ENCODE results near the gene GALNTL6.
"Not testable (repeated sequence)": the region's sequence is repeated elsewhere in the genome, so short reads cannot be mapped to it uniquely, and the experiment has no call there.

GALNTL6 gene

GRCh38 chr4:172897046-172897445, 1083.8 kb downstream of the GALNTL6 start:
- no peak for DNase-seq (ENCODE audit: low read depth)

GRCh38 chr4:172898715-172899114, 1085.5 kb downstream of the GALNTL6 start:
- TF ChIP-seq CTCF (conservative IDR thresholded peaks at IDR 0.05; ENCODE audit: control insufficient read depth, insufficient read depth, low read depth, low read length): no peak
- no peak overlapping the region for H3K4me3 ChIP-seq (ENCODE audit: control insufficient read depth, low read depth, low read length)
- no peak for DNase-seq (ENCODE audit: low read depth)

More at GRCh38 chr4:172897046-172897445, 1083.8 kb downstream of the GALNTL6 start:
- no peak overlapping the region for H3K4me3 ChIP-seq (ENCODE audit: control insufficient read depth, low read depth, low read length)
- no peak for TF ChIP-seq CTCF (conservative IDR thresholded peaks at IDR 0.05; ENCODE audit: control insufficient read depth, insufficient read depth, low read depth, low read length)

GRCh38 chr4:172899861-172900260, 1086.7 kb downstream of the GALNTL6 start:
- TF ChIP-seq CTCF (conservative IDR thresholded peaks at IDR 0.05; ENCODE audit: control insufficient read depth, insufficient read depth, low read depth, low read length): no peak
- no peak overlapping the region for H3K4me3 ChIP-seq (ENCODE audit: control insufficient read depth, low read depth, low read length)
- DNase-seq (ENCODE audit: low read depth): no peak

GRCh38 chr4:172900900-172901299, 1087.7 kb downstream of the GALNTL6 start:
- H3K4me3 ChIP-seq (ENCODE audit: control insufficient read depth, low read depth, low read length): no peak overlapping the region
- DNase-seq (ENCODE audit: low read depth): no peak
- TF ChIP-seq CTCF (conservative IDR thresholded peaks at IDR 0.05; ENCODE audit: control insufficient read depth, insufficient read depth, low read depth, low read length): no peak

- DNase-seq (ENCODE audit: low read depth); H3K4me3 ChIP-seq (ENCODE audit: control insufficient read depth, low read depth, low read length): not testable (repeated sequence)
Measured at GRCh38 chr4:172912468-172912867, 1099.3 kb downstream of the GALNTL6 start.

- H3K4me3 ChIP-seq (ENCODE audit: control insufficient read depth, low read depth, low read length); DNase-seq (ENCODE audit: low read depth): not testable (repeated sequence)
Measured at GRCh38 chr4:172917403-172917802, 1104.2 kb downstream of the GALNTL6 start.

- DNase-seq (ENCODE audit: low read depth): no peak
- no peak for TF ChIP-seq CTCF (conservative IDR thresholded peaks at IDR 0.05; ENCODE audit: control insufficient read depth, insufficient read depth, low read depth, low read length)
- no peak overlapping the region for H3K4me3 ChIP-seq (ENCODE audit: control insufficient read depth, low read depth, low read length)
Measured at GRCh38 chr4:172919269-172919668, 1106.1 kb downstream of the GALNTL6 start.

GRCh38 chr4:172927096-172927814, 1114.1 kb downstream of the GALNTL6 start:
- TF ChIP-seq CTCF (conservative IDR thresholded peaks at IDR 0.05; ENCODE audit: control insufficient read depth, insufficient read depth, low read depth, low read length): no peak
- DNase-seq (ENCODE audit: low read depth): no peak
- no peak overlapping the region for H3K4me3 ChIP-seq (ENCODE audit: control insufficient read depth, low read depth, low read length)
